HUDEP-2 (cell line): ENCODE data around the gene PTPRB.
"Not testable (repeated sequence)": the region's sequence is repeated elsewhere in the genome, so short reads cannot be mapped to it uniquely, and the experiment has no call there.

Source experiments
- DNase-seq, 76 experiments: peaks; one replicate each; lab custom pipeline; 2025; ENCODE audit not compliant: unreplicated experiment in 76 of 76; lab: John Stamatoyannopoulos, UW

The PTPRB gene

GRCh38 chr12:70550180-70550577 lies 87.0 kb downstream of the PTPRB start:
- no peak for DNase-seq

- DNase-seq = no peak
Observed at GRCh38 chr12:70549340-70550179, 87.7 kb downstream of the PTPRB start.

GRCh38 chr12:70543444-70543843 lies 93.8 kb downstream of the PTPRB start:
- DNase-seq = no peak

- DNase-seq = peak in 1 of 76 experiments; percentile 5
Observed at GRCh38 chr12:70540996-70541395, 96.2 kb downstream of the PTPRB start.

GRCh38 chr12:70536650-70537049 lies 100.6 kb downstream of the PTPRB start:
- DNase-seq = no peak

- no peak for DNase-seq
Observed at GRCh38 chr12:70535896-70536374, 101.3 kb downstream of the PTPRB start.

- no peak for DNase-seq
Observed at GRCh38 chr12:70534466-70534865, 102.8 kb downstream of the PTPRB start.

GRCh38 chr12:70529647-70530046 lies 107.6 kb downstream of the PTPRB start:
- no peak for DNase-seq

GRCh38 chr12:70520847-70521246 lies 116.4 kb downstream of the PTPRB start:
- no peak for DNase-seq

GRCh38 chr12:70513426-70513825 lies 123.8 kb downstream of the PTPRB start:
- no peak for DNase-seq

GRCh38 chr12:70508178-70508577 lies 129.1 kb downstream of the PTPRB start:
- DNase-seq = no peak

GRCh38 chr12:70507442-70507841 lies 129.8 kb downstream of the PTPRB start:
- peak in 1 of 76 experiments; percentile 2 for DNase-seq

- no peak for DNase-seq
Observed at GRCh38 chr12:70497508-70497907, 139.7 kb downstream of the PTPRB start.

- not testable (repeated sequence) for DNase-seq
Observed at GRCh38 chr12:70492904-70493303, 144.3 kb downstream of the PTPRB start.

GRCh38 chr12:70490928-70491327 lies 146.3 kb downstream of the PTPRB start:
- not testable (repeated sequence) for DNase-seq

- DNase-seq = no peak
Observed at GRCh38 chr12:70487440-70487839, 149.8 kb downstream of the PTPRB start.

GRCh38 chr12:70486588-70486987 lies 150.6 kb downstream of the PTPRB start:
- DNase-seq = no peak

GRCh38 chr12:70485704-70486103 lies 151.5 kb downstream of the PTPRB start:
- DNase-seq = no peak

- DNase-seq = no peak
Observed at GRCh38 chr12:70484464-70484863, 152.8 kb downstream of the PTPRB start.

GRCh38 chr12:70482764-70483163 lies 154.5 kb downstream of the PTPRB start:
- no peak for DNase-seq

GRCh38 chr12:70469221-70469820 lies 167.9 kb downstream of the PTPRB start:
- DNase-seq = no peak

- DNase-seq = no peak
Observed at GRCh38 chr12:70468741-70469140, 168.5 kb downstream of the PTPRB start.
